HepG2 (cell line): ENCODE results near the gene LHPP. TPM values are rescaled to one million over a fixed set of nuclear protein-coding genes. Genes with fewer than 3 reads are reported as not detected.
A peak's percentile ranks its signal among the peaks of the same experiment; 100 is the strongest.

Experiments used
- FOXJ3 ChIP-seq: sonication (generic); formaldehyde crosslinking; IDR thresholded peaks from 2 replicates; pipeline ENCODE4 v1.4.0; 2020; ENCODE audit warnings: missing genetic modification reagents, mild to moderate bottlenecking, borderline replicate concordance
- HNRNPH1 ChIP-seq: fragments of 200-400 bp; formaldehyde crosslinking; optimal IDR thresholded peaks from 2 replicates; pipeline ENCODE3; 2017; ENCODE audit warnings: mild to moderate bottlenecking, low read depth, low read length
- ISL2 ChIP-seq: sonication (generic); formaldehyde crosslinking; IDR thresholded peaks from 2 replicates; pipeline ENCODE4 v1.5.0; 2020; ENCODE audit warnings: missing genetic modification reagents
- MEIS1 ChIP-seq: sonication (generic); formaldehyde crosslinking; IDR thresholded peaks from 2 replicates; pipeline ENCODE4 v1.9.0; 2021; ENCODE audit warnings: mild to moderate bottlenecking, missing genetic modification reagents, moderate library complexity, borderline replicate concordance
- SOX6 ChIP-seq, 2 experiments: fragments of 450-650 bp in 1 of 2; sonication (generic) in 1 of 2; formaldehyde crosslinking in 1 of 2; IDR thresholded peaks; 2 replicates each; pipeline versions ENCODE4 v1.4.0 to v1.6.1; 2017 to 2020; ENCODE audit warnings: antibody characterized with exemption in 1 of 2, mild to moderate bottlenecking in 1 of 2, missing genetic modification reagents in 1 of 2
- XBP1 ChIP-seq: sonication (generic); formaldehyde crosslinking; IDR thresholded peaks from 2 replicates; pipeline ENCODE4 v1.5.0; 2020; ENCODE audit warnings: missing genetic modification reagents
- ZFP36 ChIP-seq: fragments of 150-350 bp; IDR thresholded peaks from 2 replicates; pipeline ENCODE4 v1.6.1; 2018; ENCODE audit warnings: borderline replicate concordance, low read length, low read depth; ENCODE audit not compliant: partially characterized antibody
- ZFX ChIP-seq: sonication (generic); formaldehyde crosslinking; IDR thresholded peaks from 2 replicates; pipeline ENCODE4 v1.4.0; 2020; ENCODE audit warnings: mild to moderate bottlenecking, low read depth, missing genetic modification reagents, moderate library complexity
- ZNF121 ChIP-seq: sonication (generic); formaldehyde crosslinking; IDR thresholded peaks from 2 replicates; pipeline ENCODE4 v1.5.0; 2020; ENCODE audit warnings: mild to moderate bottlenecking, missing genetic modification reagents
- ZNF143 ChIP-seq: sonication (generic); formaldehyde crosslinking; IDR thresholded peaks from 2 replicates; pipeline ENCODE4 v1.4.0; 2020; ENCODE audit warnings: missing genetic modification reagents
- ZNF326 ChIP-seq: sonication (generic); formaldehyde crosslinking; IDR thresholded peaks from 2 replicates; pipeline ENCODE4 v1.4.0; 2020; ENCODE audit warnings: missing genetic modification reagents, borderline replicate concordance
- ZNF383 ChIP-seq: sonication (generic); formaldehyde crosslinking; IDR thresholded peaks from 2 replicates; pipeline ENCODE4 v1.4.0; 2020; ENCODE audit warnings: missing genetic modification reagents, mild to moderate bottlenecking, borderline replicate concordance
- ZSCAN25 ChIP-seq: sonication (generic); formaldehyde crosslinking; IDR thresholded peaks from 2 replicates; pipeline ENCODE4 v1.8.0; 2022; ENCODE audit warnings: mild to moderate bottlenecking, missing genetic modification reagents
- polyA plus RNA-seq, 8 experiments: library from polyadenylated mRNA; depleted of rRNA in 3 of 8; stranded (reverse) in 7 of 8; unstranded in 1 of 8; fragments of >200 nt; fragmentation: Illumina TruSeq in 4 of 8; extraction: Trizol in 4 of 8; gene quantifications; 2 replicates each; pipeline versions ENCODE4 v1.2.1 to v1.2.3, GENCODE V29; 2011 to 2016; ENCODE audit warnings: low read depth in 4 of 8, missing spikeins in 1 of 8, mixed read lengths in 1 of 8; ENCODE audit not compliant: insufficient read depth in 1 of 8
- total RNA-seq, 5 experiments: library from RNA; depleted of rRNA; stranded (reverse); fragments of >200 nt; fragmentation: Illumina TruSeq; extraction: Trizol; gene quantifications; 2 replicates each; pipeline ENCODE4 v1.2.3, GENCODE V29; 2016; ENCODE audit warnings: low read depth in 1 of 5
- TF ChIP-seq, protein P1 (sequence below): sonication (generic); formaldehyde crosslinking; IDR thresholded peaks from 2 replicates; pipeline ENCODE4 v1.5.0; 2020; ENCODE audit warnings: mild to moderate bottlenecking, missing genetic modification reagents
- TF ChIP-seq, protein P2 (sequence below): sonication (generic); formaldehyde crosslinking; IDR thresholded peaks from 2 replicates; pipeline ENCODE4 v1.4.0; 2020; ENCODE audit warnings: mild to moderate bottlenecking, missing genetic modification reagents
- TF ChIP-seq, protein P3 (sequence below): sonication (generic); formaldehyde crosslinking; IDR thresholded peaks from 2 replicates; pipeline ENCODE4 v1.5.0; 2020; ENCODE audit warnings: missing genetic modification reagents, mild to moderate bottlenecking, borderline replicate concordance
- TF ChIP-seq, protein P4 (sequence below): sonication (generic); formaldehyde crosslinking; IDR thresholded peaks from 2 replicates; pipeline ENCODE4 v1.8.1; 2022; ENCODE audit warnings: low read depth, mild to moderate bottlenecking, missing genetic modification reagents
- TF ChIP-seq, protein P5 (sequence below): sonication (generic); formaldehyde crosslinking; IDR thresholded peaks from 2 replicates; pipeline ENCODE4 v1.9.0; 2021; ENCODE audit warnings: missing genetic modification reagents, borderline replicate concordance

Gene LHPP
- total and polyA plus RNA-seq, 2 of the 13 experiments (the other 11 are each of a cell fraction or from before 2014, with no cell fraction given) = 5.2 to 13.1 TPM

DNA sequence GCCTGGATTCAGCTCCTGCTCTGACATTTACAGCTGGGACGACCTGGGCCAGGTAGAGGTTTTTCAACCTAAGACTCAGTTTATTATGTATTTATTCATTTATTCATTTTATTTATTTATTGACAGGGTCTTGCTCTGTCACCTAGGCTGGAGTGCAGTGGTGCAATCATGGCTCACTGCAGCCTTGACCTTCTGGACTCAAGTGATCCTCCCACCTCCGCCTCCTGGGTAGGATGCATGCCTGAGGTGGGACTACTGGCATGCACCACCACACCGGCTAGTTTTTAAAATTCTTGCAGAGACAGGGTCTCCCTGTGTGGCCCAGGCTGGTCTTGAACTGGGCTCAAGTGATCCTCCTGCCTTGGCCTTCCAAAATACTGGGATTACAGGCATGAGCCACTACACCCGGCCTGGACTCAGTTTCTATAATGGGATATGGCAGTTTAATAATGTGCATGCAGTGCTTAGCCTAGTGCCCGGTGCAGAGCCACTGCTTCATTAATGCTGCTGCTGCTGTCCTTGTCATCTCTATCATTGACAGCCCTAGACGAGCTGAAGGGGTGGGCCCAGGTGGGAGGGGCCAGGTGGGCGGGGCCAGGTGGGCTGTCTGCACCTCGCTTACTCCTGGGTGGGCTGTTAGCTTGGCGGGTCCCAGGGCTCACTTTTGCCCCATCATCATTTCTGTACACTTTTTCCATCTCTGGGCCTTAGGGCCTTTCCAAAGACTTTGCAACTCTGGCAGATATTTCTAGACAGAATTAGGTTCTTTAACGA lies 92.6 kb downstream of the LHPP start (continued):
- TF ChIP-seq ISL2 (CRISPR knock-in tag) (no peak), ZNF121 (CRISPR knock-in tag) (0 out of 2 replicates have a peak, but pooled peaks have one; percentile 16), FOXJ3 (CRISPR knock-in tag) (no peak), ZSCAN25 (no peak), ZFP36 (no peak), HNRNPH1 (no peak), ZNF143 (no peak), MEIS1 (CRISPR knock-in tag) (no peak), ZFX (CRISPR knock-in tag) (peak; percentile 42; the same call in 1 of the 2 replicates), ZNF383 (CRISPR knock-in tag) (no peak), XBP1 (CRISPR knock-in tag) (no peak), ZNF326 (no peak), SOX6 (IDR thresholded peaks at IDR 0.05) (no peak), SOX6 (CRISPR knock-in tag; IDR thresholded peaks at IDR 0.05) (no peak)
- TF ChIP-seq, protein P1, sequence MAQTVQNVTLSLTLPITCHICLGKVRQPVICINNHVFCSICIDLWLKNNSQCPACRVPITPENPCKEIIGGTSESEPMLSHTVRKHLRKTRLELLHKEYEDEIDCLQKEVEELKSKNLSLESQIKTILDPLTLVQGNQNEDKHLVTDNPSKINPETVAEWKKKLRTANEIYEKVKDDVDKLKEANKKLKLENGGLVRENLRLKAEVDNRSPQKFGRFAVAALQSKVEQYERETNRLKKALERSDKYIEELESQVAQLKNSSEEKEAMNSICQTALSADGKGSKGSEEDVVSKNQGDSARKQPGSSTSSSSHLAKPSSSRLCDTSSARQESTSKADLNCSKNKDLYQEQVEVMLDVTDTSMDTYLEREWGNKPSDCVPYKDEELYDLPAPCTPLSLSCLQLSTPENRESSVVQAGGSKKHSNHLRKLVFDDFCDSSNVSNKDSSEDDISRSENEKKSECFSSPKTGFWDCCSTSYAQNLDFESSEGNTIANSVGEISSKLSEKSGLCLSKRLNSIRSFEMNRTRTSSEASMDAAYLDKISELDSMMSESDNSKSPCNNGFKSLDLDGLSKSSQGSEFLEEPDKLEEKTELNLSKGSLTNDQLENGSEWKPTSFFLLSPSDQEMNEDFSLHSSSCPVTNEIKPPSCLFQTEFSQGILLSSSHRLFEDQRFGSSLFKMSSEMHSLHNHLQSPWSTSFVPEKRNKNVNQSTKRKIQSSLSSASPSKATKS (CRISPR knock-in tag) = no peak
- TF ChIP-seq, protein P2, sequence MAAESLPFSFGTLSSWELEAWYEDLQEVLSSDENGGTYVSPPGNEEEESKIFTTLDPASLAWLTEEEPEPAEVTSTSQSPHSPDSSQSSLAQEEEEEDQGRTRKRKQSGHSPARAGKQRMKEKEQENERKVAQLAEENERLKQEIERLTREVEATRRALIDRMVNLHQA (CRISPR knock-in tag) = no peak
- TF ChIP-seq, protein P3, sequence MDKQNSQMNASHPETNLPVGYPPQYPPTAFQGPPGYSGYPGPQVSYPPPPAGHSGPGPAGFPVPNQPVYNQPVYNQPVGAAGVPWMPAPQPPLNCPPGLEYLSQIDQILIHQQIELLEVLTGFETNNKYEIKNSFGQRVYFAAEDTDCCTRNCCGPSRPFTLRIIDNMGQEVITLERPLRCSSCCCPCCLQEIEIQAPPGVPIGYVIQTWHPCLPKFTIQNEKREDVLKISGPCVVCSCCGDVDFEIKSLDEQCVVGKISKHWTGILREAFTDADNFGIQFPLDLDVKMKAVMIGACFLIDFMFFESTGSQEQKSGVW (CRISPR knock-in tag) = no peak
- TF ChIP-seq, protein P4, sequence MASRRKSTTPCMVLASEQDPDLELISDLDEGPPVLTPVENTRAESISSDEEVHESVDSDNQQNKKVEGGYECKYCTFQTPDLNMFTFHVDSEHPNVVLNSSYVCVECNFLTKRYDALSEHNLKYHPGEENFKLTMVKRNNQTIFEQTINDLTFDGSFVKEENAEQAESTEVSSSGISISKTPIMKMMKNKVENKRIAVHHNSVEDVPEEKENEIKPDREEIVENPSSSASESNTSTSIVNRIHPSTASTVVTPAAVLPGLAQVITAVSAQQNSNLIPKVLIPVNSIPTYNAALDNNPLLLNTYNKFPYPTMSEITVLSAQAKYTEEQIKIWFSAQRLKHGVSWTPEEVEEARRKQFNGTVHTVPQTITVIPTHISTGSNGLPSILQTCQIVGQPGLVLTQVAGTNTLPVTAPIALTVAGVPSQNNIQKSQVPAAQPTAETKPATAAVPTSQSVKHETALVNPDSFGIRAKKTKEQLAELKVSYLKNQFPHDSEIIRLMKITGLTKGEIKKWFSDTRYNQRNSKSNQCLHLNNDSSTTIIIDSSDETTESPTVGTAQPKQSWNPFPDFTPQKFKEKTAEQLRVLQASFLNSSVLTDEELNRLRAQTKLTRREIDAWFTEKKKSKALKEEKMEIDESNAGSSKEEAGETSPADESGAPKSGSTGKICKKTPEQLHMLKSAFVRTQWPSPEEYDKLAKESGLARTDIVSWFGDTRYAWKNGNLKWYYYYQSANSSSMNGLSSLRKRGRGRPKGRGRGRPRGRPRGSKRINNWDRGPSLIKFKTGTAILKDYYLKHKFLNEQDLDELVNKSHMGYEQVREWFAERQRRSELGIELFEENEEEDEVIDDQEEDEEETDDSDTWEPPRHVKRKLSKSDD (CRISPR knock-in tag) = no peak
- TF ChIP-seq, protein P5, sequence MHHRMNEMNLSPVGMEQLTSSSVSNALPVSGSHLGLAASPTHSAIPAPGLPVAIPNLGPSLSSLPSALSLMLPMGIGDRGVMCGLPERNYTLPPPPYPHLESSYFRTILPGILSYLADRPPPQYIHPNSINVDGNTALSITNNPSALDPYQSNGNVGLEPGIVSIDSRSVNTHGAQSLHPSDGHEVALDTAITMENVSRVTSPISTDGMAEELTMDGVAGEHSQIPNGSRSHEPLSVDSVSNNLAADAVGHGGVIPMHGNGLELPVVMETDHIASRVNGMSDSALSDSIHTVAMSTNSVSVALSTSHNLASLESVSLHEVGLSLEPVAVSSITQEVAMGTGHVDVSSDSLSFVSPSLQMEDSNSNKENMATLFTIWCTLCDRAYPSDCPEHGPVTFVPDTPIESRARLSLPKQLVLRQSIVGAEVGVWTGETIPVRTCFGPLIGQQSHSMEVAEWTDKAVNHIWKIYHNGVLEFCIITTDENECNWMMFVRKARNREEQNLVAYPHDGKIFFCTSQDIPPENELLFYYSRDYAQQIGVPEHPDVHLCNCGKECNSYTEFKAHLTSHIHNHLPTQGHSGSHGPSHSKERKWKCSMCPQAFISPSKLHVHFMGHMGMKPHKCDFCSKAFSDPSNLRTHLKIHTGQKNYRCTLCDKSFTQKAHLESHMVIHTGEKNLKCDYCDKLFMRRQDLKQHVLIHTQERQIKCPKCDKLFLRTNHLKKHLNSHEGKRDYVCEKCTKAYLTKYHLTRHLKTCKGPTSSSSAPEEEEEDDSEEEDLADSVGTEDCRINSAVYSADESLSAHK (CRISPR knock-in tag) = no peak
